H1 (cell line): ENCODE results near the gene AQP2. TPM values are rescaled to one million over a fixed set of nuclear protein-coding genes. Genes with fewer than 3 reads are reported as not detected.

Experiments used
- SP2 ChIP-seq: IDR thresholded peaks from 2 replicates; pipeline ENCODE4 v1.6.1; 2012; ENCODE audit warnings: mild to moderate bottlenecking, low read length, inconsistent platforms
- polyA plus RNA-seq, 7 experiments: library from polyadenylated mRNA; depleted of rRNA in 3 of 7; stranded (reverse) in 5 of 7; unstranded in 2 of 7; fragments of >200 nt in 5 of 7; fragments of 200-250 nt in 2 of 7; gene quantifications; 1 replicate in 5 of 7; 2 replicates in 1 of 7; 4 replicates in 1 of 7; pipeline versions ENCODE4 v1.2.1 to v1.2.3, GENCODE V29; 2011 to 2013; ENCODE audit warnings: missing spikeins in 2 of 7, mixed read lengths in 2 of 7
- total RNA-seq: library from RNA; stranded (reverse); fragmentation: NEBNext Ultra II Directional; extraction: Animal tissue kit (Norgen Biotek cat#: 25700); gene quantifications from 2 replicates; pipeline ENCODE4 v1.2.1, GENCODE V29; 2021
- TF ChIP-seq, protein P1 (sequence below), 3 experiments: IDR thresholded peaks; 1 replicate in 2 of 3; 2 replicates in 1 of 3; pipeline versions ENCODE4 v1.5.1 to v1.6.1; 2011; ENCODE audit warnings: low read length in 3 of 3, mild to moderate bottlenecking in 3 of 3, inconsistent platforms in 2 of 3, low read depth in 1 of 3, moderate library complexity in 1 of 3; ENCODE audit not compliant: insufficient read depth in 1 of 3; ENCODE audit errors: control extremely low read depth in 1 of 3

Gene AQP2
- total and polyA plus RNA-seq, 2 of the 8 experiments (the other 6 are each of a cell fraction or from before 2014, with no cell fraction given), result not detected

DNA sequence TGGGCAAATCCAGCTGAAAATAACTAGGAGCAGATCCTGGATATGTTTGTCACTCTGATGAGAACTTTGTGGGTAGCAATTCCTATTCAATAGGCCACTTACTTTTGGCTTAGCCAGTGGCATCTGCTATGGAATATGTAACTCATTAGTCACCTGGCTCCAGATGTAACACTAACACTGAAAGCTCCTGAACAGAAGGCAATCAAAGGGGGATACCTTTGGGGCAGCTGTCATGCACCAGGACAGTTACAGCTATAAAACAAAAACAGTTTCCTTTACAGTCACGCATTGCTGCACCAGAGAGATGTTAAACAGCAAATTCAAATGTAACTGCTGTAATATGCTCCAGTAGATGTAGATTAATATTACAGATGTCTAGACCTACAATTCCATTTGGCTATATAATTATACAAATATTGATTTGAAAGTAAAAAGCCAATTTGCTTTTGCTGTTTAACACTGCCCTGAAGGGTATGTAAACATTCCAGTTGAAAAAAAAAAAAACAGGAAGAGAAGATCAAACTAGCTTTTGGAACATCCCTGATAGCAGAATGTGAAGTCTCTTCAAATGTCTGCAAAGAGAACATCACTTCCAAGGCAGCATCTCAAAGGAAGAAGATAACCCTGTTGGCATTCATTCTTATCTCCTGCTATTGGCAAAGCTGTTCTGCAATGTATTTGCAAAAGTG lies 56.4 kb downstream of the AQP2 start (continued):
- TF ChIP-seq, protein P1, sequence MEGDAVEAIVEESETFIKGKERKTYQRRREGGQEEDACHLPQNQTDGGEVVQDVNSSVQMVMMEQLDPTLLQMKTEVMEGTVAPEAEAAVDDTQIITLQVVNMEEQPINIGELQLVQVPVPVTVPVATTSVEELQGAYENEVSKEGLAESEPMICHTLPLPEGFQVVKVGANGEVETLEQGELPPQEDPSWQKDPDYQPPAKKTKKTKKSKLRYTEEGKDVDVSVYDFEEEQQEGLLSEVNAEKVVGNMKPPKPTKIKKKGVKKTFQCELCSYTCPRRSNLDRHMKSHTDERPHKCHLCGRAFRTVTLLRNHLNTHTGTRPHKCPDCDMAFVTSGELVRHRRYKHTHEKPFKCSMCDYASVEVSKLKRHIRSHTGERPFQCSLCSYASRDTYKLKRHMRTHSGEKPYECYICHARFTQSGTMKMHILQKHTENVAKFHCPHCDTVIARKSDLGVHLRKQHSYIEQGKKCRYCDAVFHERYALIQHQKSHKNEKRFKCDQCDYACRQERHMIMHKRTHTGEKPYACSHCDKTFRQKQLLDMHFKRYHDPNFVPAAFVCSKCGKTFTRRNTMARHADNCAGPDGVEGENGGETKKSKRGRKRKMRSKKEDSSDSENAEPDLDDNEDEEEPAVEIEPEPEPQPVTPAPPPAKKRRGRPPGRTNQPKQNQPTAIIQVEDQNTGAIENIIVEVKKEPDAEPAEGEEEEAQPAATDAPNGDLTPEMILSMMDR (IDR thresholded peaks at IDR 0.05; ENCODE audit: control extremely low read depth in 1 of 3, insufficient read depth in 1 of 3, low read depth in 1 of 3, low read length in 3 of 3), result no peak
- TF ChIP-seq SP2, result no peak
- TF ChIP-seq, all 59 proteins: peak for 0

Other genes with a start within 250 kb of the AQP2 start
- 27.6 and 29.0 TPM in 2 replicates for gene FMNL3, start 243.3 kb upstream of the AQP2 start, total RNA-seq
- 8.6 and 11.4 TPM in 2 replicates for gene FMNL3, start 243.3 kb upstream of the AQP2 start, polyA plus RNA-seq (2011; rRNA removed)
- gene TMBIM6, start 209.2 kb upstream of the AQP2 start, total RNA-seq, result 413 and 423 TPM in 2 replicates
- 417 and 556 TPM in 2 replicates for gene TMBIM6, start 209.2 kb upstream of the AQP2 start, polyA plus RNA-seq (2011; rRNA removed)
- gene NCKAP5L, start 122.3 kb upstream of the AQP2 start, total RNA-seq, result 27.9 and 30.2 TPM in 2 replicates
- 9.4 and 16.3 TPM in 2 replicates for gene NCKAP5L, start 122.3 kb upstream of the AQP2 start, polyA plus RNA-seq (2011; rRNA removed)
- 2.4 and 2.5 TPM in 2 replicates for gene BCDIN3D, start 107.6 kb upstream of the AQP2 start, total RNA-seq
- gene BCDIN3D, start 107.6 kb upstream of the AQP2 start, polyA plus RNA-seq (2011; rRNA removed), result 1.6 TPM in 2 replicates
- 0.89 and 1.4 TPM in 2 replicates for gene FAIM2, start 46.8 kb upstream of the AQP2 start, total RNA-seq
- gene FAIM2, start 46.8 kb upstream of the AQP2 start, polyA plus RNA-seq (2011; rRNA removed), result 1.3 and 3.1 TPM in 2 replicates
- 1.7 and 2.5 TPM in 2 replicates for gene AQP5, start 11.1 kb downstream of the AQP2 start, total RNA-seq
- 3.2 and 5.2 TPM in 2 replicates for gene AQP5, start 11.1 kb downstream of the AQP2 start, polyA plus RNA-seq (2011; rRNA removed)
- 0.17 TPM in 1 of 2 replicates, not detected in the other for gene AQP6, start 22.2 kb downstream of the AQP2 start, total RNA-seq
- 0.03 and 0.06 TPM in 2 replicates for gene AQP6, start 22.2 kb downstream of the AQP2 start, polyA plus RNA-seq (2011; rRNA removed)
- gene RACGAP1, start 74.8 kb downstream of the AQP2 start, total RNA-seq, result 63.5 and 66.3 TPM in 2 replicates
- gene RACGAP1, start 74.8 kb downstream of the AQP2 start, polyA plus RNA-seq (2011; rRNA removed), result 17.4 and 18.0 TPM in 2 replicates
- 1.9 and 2.4 TPM in 2 replicates for gene ASIC1, start 106.9 kb downstream of the AQP2 start, total RNA-seq
- gene ASIC1, start 106.9 kb downstream of the AQP2 start, polyA plus RNA-seq (2011; rRNA removed), result 3.3 and 4.4 TPM in 2 replicates
- gene SMARCD1, start 134.6 kb downstream of the AQP2 start, total RNA-seq, result 128 and 140 TPM in 2 replicates
- gene SMARCD1, start 134.6 kb downstream of the AQP2 start, polyA plus RNA-seq (2011; rRNA removed), result 130 and 134 TPM in 2 replicates
- gene GPD1, start 153.3 kb downstream of the AQP2 start, total RNA-seq, result 0.74 and 1.2 TPM in 2 replicates
- gene GPD1, start 153.3 kb downstream of the AQP2 start, polyA plus RNA-seq (2011; rRNA removed), result 0.45 and 0.53 TPM in 2 replicates
- gene COX14, start 161.5 kb downstream of the AQP2 start, total RNA-seq, result 38.5 and 40.1 TPM in 2 replicates
- 84.3 and 102 TPM in 2 replicates for gene COX14, start 161.5 kb downstream of the AQP2 start, polyA plus RNA-seq (2011; rRNA removed)
- gene CERS5, start 216.6 kb downstream of the AQP2 start, total RNA-seq, result 58.5 and 69.2 TPM in 2 replicates
- gene CERS5, start 216.6 kb downstream of the AQP2 start, polyA plus RNA-seq (2011; rRNA removed), result 75.8 and 119 TPM in 2 replicates